Testis (tissue), 3 donors: ENCODE measurements around the gene NIPBL. TPM values are rescaled to one million over a fixed set of nuclear protein-coding genes. Genes with fewer than 3 reads are reported as not detected.
A peak's percentile ranks its signal among the peaks of the same experiment; 100 is the strongest.

Experiments
- DNase-seq: peaks from one replicate; pipeline ENCODE4 v3.0.0-alpha.2; 2019
- H3K27ac ChIP-seq, 2 donors: fragments of 200-600 bp; sonication (generic); one replicate each; pipeline ENCODE4 v1.5.1; 2019
- H3K27me3 ChIP-seq: fragments of 200-600 bp; sonication (generic); one replicate; pipeline ENCODE4 v1.5.1; 2019
- H3K36me3 ChIP-seq: fragments of 200-600 bp; sonication (generic); one replicate; pipeline ENCODE4 v1.5.1; 2017; ENCODE audit warnings: low read depth; ENCODE audit errors: missing control alignments
- H3K4me1 ChIP-seq: fragments of 200-600 bp; sonication (generic); one replicate; pipeline ENCODE4 v1.5.1; 2019
- H3K4me3 ChIP-seq, 2 donors: fragments of 200-600 bp; sonication (generic); one replicate each; pipeline ENCODE4 v1.5.1; 2017 to 2019
- H3K9me3 ChIP-seq: fragments of 200-600 bp; sonication (generic); one replicate; pipeline ENCODE4 v1.5.1; 2017
- CTCF ChIP-seq, 3 experiments: fragments of 450-650 bp in 2 of 3; fragments of 200-600 bp in 1 of 3; sonication (generic) in 1 of 3; IDR thresholded peaks; one replicate each; pipeline ENCODE4 v1.5.1; 2016 to 2019; ENCODE audit warnings: antibody characterized with exemption in 3 of 3, mild to moderate bottlenecking in 2 of 3, moderate library complexity in 1 of 3
- POLR2A ChIP-seq: fragments of 450-650 bp; IDR thresholded peaks from one replicate; pipeline ENCODE4 v1.6.1; 2017; ENCODE audit warnings: antibody characterized with exemption, mild to moderate bottlenecking, moderate library complexity
- WGBS, 2 donors: methylation state at CpG; one replicate each; pipeline ENCODE4 v1.1.5; 2018; 5-methylcytosine and 5-hydroxymethylcytosine counted together
- intact Hi-C: fragments of 100-400 bp; cut with DNase I; formaldehyde crosslinking; loops from one replicate; pipeline ENCODE4 v1.15.1; 2023; ENCODE audit warnings: low total_unique reads
- polyA plus RNA-seq: library from polyadenylated mRNA; stranded (reverse); fragments of 350-450 nt; fragmentation: Illumina TruSeq; extraction: RNeasy Lipid Tissue Mini Kit (QIAGEN cat#74804); gene quantifications from one replicate; pipeline ENCODE4 v1.2.3, GENCODE V29; 2014; ENCODE audit warnings: low read depth, low replicate concordance; ENCODE audit not compliant: insufficient read depth
- total RNA-seq, 2 donors: library from RNA; depleted of rRNA; stranded (reverse); fragments of >200 nt; gene quantifications; one replicate each; pipeline ENCODE4 v1.2.3, GENCODE V29; 2016

The NIPBL gene
- total and polyA plus RNA-seq, 3 donors from 2014 or later: 13.8 to 80.2 (median 76.6) TPM

- no peaks in the 10 kb centered on the region for H3K36me3 ChIP-seq
- DNase-seq: no peak
- TF ChIP-seq CTCF (IDR thresholded peaks at IDR 0.05) (no peak), POLR2A (no peak)
- no peak overlapping the region for H3K4me3 ChIP-seq
- H3K27ac ChIP-seq: no peak overlapping the region
- no peaks in the 10 kb centered on the region for H3K27me3 ChIP-seq
- no peaks in the 10 kb centered on the region for H3K9me3 ChIP-seq
- WGBS, 2 donors: 94% methylated on average over 7 of the region's 7 CpGs
- intact Hi-C loops: no loop called here
- H3K4me1 ChIP-seq: no peaks in the 10 kb centered on the region
These were observed 187.2 kb downstream of the NIPBL start for GRCh38 chr5:37063739-37064138.

- Histone ChIP-seq H3K27ac (no peak overlapping the region), H3K27me3 (no peaks in the 10 kb centered on the region), H3K4me3 (no peak overlapping the region), H3K9me3 (no peaks in the 10 kb centered on the region), H3K36me3 (no peaks in the 10 kb centered on the region), H3K4me1 (no peaks in the 10 kb centered on the region)
- intact Hi-C loops: no loop called here
- TF ChIP-seq CTCF (IDR thresholded peaks at IDR 0.05) (no peak), POLR2A (no peak)
- DNase-seq: no peak
- 88 to 92% methylated on average over 9 of the region's 9 CpGs for WGBS, 2 donors
These were observed 187.9 kb downstream of the NIPBL start for GRCh38 chr5:37064442-37064841.

GRCh38 chr5:37071487-37071886 is 194.9 kb downstream of the NIPBL start:
- no peaks in the 10 kb centered on the region for H3K36me3 ChIP-seq
- intact Hi-C loops: no loop called here
- peaks cover 3% of the 10 kb centered on the region for H3K4me1 ChIP-seq
- H3K4me3 ChIP-seq: no peak overlapping the region
- H3K9me3 ChIP-seq: no peaks in the 10 kb centered on the region
- 48 to 68% methylated on average over 1 of the region's 1 CpG for WGBS, 2 donors
- H3K27me3 ChIP-seq: no peaks in the 10 kb centered on the region
- TF ChIP-seq POLR2A: no peak
- TF ChIP-seq CTCF (IDR thresholded peaks at IDR 0.05): no peak
- H3K27ac ChIP-seq: no peak overlapping the region
- no peak for DNase-seq

GRCh38 chr5:37071901-37072581 is 195.5 kb downstream of the NIPBL start:
- no peak overlapping the region for H3K27ac ChIP-seq
- intact Hi-C loops: no loop called here
- H3K27me3 ChIP-seq: no peaks in the 10 kb centered on the region
- no peak for TF ChIP-seq POLR2A
- TF ChIP-seq CTCF (IDR thresholded peaks at IDR 0.05): no peak
- H3K36me3 ChIP-seq: no peaks in the 10 kb centered on the region
- WGBS, 2 donors: 71 to 79% methylated on average over 1 of the region's 1 CpG
- peaks cover 3% of the 10 kb centered on the region for H3K4me1 ChIP-seq
- DNase-seq: peak; percentile 80
- H3K4me3 ChIP-seq: no peak overlapping the region
- H3K9me3 ChIP-seq: no peaks in the 10 kb centered on the region

GRCh38 chr5:37075399-37075950 is 198.9 kb downstream of the NIPBL start:
- WGBS, 2 donors: 48 to 62% methylated on average over 3 of the region's 3 CpGs
- peaks cover 3% of the 10 kb centered on the region for H3K4me1 ChIP-seq
- TF ChIP-seq POLR2A (no peak), CTCF (IDR thresholded peaks at IDR 0.05) (no peak)
- no peak overlapping the region for H3K27ac ChIP-seq
- intact Hi-C loops: no loop called here
- DNase-seq: no peak
- no peaks in the 10 kb centered on the region for H3K9me3 ChIP-seq
- H3K4me3 ChIP-seq: no peak overlapping the region
- H3K36me3 ChIP-seq: no peaks in the 10 kb centered on the region
- no peaks in the 10 kb centered on the region for H3K27me3 ChIP-seq
